ENCODE data around the gene KCMF1.
A peak's percentile ranks its signal among the peaks of the same experiment; 100 is the strongest.

DNA sequence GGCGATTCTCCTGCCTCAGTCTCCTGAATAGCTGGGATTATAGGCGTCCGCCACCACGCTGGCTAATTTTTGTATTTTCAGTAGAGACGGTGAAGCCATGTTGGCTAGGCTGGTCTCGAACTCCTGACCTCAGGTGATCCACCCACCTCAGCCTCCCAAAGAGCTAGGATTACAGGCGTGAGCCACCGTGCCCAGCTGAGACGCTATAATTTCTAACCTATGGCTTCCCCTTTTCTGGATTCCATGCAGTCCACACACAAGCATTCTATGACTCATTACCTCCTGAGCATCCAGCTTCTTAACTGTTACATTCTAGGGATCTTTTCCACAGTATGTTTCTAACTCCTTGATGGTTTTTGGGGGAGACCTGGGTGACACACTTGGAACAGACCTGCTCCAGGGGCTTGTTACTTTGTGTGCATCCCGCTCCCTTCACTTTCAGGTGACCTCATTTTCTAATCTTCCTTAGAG, 11.8 kb upstream of the KCMF1 start:
- TF ChIP-seq EP300 (IDR thresholded peaks at IDR 0.05; ENCODE audit: borderline replicate concordance) (no peak), EGR1 (IDR thresholded peaks at IDR 0.05) (peak; percentile 40; the same call in 1 of the 2 replicates), ZBTB7A (IDR thresholded peaks at IDR 0.05; ENCODE audit: low read depth) (no peak), FOXM1 (IDR thresholded peaks at IDR 0.05; ENCODE audit: borderline replicate concordance, low read depth) (no peak), TAF1 (IDR thresholded peaks at IDR 0.05; ENCODE audit: low read depth) (no peak), RAD21 (IDR thresholded peaks at IDR 0.05; ENCODE audit: low read depth) (no peak), TEAD4 (IDR thresholded peaks at IDR 0.05) (peak; percentile 68), YY1 (IDR thresholded peaks at IDR 0.05; ENCODE audit: low read depth) (no peak)
- TF ChIP-seq, protein P1, sequence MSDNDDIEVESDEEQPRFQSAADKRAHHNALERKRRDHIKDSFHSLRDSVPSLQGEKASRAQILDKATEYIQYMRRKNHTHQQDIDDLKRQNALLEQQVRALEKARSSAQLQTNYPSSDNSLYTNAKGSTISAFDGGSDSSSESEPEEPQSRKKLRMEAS (IDR thresholded peaks at IDR 0.05), result no peak
- TF ChIP-seq, protein P2, sequence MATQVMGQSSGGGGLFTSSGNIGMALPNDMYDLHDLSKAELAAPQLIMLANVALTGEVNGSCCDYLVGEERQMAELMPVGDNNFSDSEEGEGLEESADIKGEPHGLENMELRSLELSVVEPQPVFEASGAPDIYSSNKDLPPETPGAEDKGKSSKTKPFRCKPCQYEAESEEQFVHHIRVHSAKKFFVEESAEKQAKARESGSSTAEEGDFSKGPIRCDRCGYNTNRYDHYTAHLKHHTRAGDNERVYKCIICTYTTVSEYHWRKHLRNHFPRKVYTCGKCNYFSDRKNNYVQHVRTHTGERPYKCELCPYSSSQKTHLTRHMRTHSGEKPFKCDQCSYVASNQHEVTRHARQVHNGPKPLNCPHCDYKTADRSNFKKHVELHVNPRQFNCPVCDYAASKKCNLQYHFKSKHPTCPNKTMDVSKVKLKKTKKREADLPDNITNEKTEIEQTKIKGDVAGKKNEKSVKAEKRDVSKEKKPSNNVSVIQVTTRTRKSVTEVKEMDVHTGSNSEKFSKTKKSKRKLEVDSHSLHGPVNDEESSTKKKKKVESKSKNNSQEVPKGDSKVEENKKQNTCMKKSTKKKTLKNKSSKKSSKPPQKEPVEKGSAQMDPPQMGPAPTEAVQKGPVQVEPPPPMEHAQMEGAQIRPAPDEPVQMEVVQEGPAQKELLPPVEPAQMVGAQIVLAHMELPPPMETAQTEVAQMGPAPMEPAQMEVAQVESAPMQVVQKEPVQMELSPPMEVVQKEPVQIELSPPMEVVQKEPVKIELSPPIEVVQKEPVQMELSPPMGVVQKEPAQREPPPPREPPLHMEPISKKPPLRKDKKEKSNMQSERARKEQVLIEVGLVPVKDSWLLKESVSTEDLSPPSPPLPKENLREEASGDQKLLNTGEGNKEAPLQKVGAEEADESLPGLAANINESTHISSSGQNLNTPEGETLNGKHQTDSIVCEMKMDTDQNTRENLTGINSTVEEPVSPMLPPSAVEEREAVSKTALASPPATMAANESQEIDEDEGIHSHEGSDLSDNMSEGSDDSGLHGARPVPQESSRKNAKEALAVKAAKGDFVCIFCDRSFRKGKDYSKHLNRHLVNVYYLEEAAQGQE (IDR thresholded peaks at IDR 0.05; ENCODE audit: low read depth), result no peak
